Measurements from ENCODE around the gene ITGB4. TPM values are rescaled to one million over a fixed set of nuclear protein-coding genes. Genes with fewer than 3 reads are reported as not detected.

Gene ITGB4
- total RNA-seq, 6 experiments from 2014 or later, result 0.92 to 4.1 (median 2.0) TPM

DNA sequence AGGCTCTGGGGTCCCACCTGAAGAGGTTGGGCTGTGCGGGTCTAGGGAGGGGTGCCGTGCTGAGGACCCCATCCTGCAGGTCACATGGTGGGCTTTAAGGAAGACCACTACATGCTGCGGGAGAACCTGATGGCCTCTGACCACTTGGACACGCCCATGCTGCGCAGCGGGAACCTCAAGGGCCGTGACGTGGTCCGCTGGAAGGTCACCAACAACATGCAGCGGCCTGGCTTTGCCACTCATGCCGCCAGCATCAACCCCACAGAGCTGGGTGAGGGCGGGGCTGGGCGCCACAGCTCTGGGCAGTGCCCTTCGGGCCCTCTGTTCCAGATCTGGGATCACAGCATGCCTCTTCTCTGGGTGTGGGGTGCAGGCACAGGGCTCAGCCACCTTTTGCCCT, 18.5 kb downstream of the ITGB4 start:
- DNase-seq (no peak), ATAC-seq (no peak)
- Histone ChIP-seq H3K9me3 (no peaks in the 10 kb centered on the region), H3K27ac (no peak overlapping the region), H3K4me1 (peaks cover 0 to 10% (median 0%) of the 10 kb centered on the region in 4 donors), H3K4me3 (no peak overlapping the region), H3K36me3 (no peaks in the 10 kb centered on the region), H3K27me3 (no peaks in the 10 kb centered on the region)
- intact Hi-C loops (cut with DNase I), result no loop called here
- WGBS (ENCODE audit: insufficient coverage, low coverage, low lambda C conversion rate, missing lambda C conversion rate), result 100% methylated on average over 1 of the region's 14 CpGs
- no peak for TF ChIP-seq POLR2A (IDR thresholded peaks at IDR 0.05)
- TF ChIP-seq, protein P1, sequence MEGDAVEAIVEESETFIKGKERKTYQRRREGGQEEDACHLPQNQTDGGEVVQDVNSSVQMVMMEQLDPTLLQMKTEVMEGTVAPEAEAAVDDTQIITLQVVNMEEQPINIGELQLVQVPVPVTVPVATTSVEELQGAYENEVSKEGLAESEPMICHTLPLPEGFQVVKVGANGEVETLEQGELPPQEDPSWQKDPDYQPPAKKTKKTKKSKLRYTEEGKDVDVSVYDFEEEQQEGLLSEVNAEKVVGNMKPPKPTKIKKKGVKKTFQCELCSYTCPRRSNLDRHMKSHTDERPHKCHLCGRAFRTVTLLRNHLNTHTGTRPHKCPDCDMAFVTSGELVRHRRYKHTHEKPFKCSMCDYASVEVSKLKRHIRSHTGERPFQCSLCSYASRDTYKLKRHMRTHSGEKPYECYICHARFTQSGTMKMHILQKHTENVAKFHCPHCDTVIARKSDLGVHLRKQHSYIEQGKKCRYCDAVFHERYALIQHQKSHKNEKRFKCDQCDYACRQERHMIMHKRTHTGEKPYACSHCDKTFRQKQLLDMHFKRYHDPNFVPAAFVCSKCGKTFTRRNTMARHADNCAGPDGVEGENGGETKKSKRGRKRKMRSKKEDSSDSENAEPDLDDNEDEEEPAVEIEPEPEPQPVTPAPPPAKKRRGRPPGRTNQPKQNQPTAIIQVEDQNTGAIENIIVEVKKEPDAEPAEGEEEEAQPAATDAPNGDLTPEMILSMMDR (IDR thresholded peaks at IDR 0.05), result no peak

DNA sequence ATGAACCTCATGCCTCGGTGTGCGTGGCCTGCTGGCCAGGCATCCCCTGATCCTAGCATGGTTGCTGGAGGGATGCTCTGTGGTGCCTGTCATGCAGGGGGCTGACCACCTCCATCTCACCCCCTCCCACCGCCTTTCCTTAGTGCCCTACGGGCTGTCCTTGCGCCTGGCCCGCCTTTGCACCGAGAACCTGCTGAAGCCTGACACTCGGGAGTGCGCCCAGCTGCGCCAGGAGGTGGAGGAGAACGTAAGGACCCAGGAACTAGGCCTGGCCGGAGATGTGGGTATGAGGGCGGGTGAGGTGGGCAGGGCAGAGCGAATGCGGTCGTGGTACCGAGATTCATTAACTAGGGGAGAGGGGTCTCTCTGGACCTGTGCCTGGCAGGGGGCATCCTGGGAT, 19.0 kb downstream of the ITGB4 start:
- DNase-seq (no peak), ATAC-seq (no peak)
- 100% methylated on average over 5 of the region's 17 CpGs for WGBS (ENCODE audit: insufficient coverage, low coverage, low lambda C conversion rate, missing lambda C conversion rate)
- Histone ChIP-seq H3K27ac (no peak overlapping the region), H3K4me3 (no peak overlapping the region), H3K27me3 (no peaks in the 10 kb centered on the region), H3K4me1 (peaks cover 0 to 7% (median 0%) of the 10 kb centered on the region in 4 donors), H3K36me3 (no peaks in the 10 kb centered on the region), H3K9me3 (no peaks in the 10 kb centered on the region)
- TF ChIP-seq, protein P1 (IDR thresholded peaks at IDR 0.05), result no peak
- no peak for TF ChIP-seq POLR2A (IDR thresholded peaks at IDR 0.05)
- intact Hi-C loops (cut with DNase I), result no loop called here

DNA sequence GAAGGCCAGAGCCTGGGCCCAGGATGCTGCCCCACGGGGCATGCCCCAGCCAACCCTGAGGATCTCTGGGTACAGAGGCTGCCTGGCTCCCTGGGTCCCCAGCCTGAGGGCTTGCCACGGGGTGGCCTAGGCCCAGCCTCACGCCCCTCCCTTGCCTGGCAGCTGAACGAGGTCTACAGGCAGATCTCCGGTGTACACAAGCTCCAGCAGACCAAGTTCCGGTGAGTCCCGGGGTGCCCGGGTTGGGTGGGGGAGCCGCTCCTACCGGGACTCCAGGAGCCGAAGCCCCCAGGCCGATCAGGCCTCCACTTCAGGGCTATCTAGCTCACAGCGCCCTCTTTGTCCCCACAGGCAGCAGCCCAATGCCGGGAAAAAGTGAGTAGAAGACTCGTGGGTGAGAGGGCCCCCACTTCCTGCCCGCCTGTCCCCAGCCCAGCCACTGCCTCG, 19.4 kb downstream of the ITGB4 start:
- no peak overlapping the region for H3K27ac ChIP-seq
- ATAC-seq (no peak), DNase-seq (no peak)
- H3K4me1 ChIP-seq, result peaks cover 0 to 7% (median 0%) of the 10 kb centered on the region in 4 donors
- intact Hi-C loops (cut with DNase I), result no loop called here
- no peaks in the 10 kb centered on the region for H3K9me3 ChIP-seq
- no peaks in the 10 kb centered on the region for H3K36me3 ChIP-seq
- TF ChIP-seq, protein P1 (IDR thresholded peaks at IDR 0.05), result no peak
- TF ChIP-seq POLR2A (IDR thresholded peaks at IDR 0.05), result no peak
- H3K27me3 ChIP-seq, result no peaks in the 10 kb centered on the region
- 86% methylated on average over 8 of the region's 17 CpGs for WGBS (ENCODE audit: insufficient coverage, low coverage, low lambda C conversion rate, missing lambda C conversion rate)
- no peak overlapping the region for H3K4me3 ChIP-seq

DNA sequence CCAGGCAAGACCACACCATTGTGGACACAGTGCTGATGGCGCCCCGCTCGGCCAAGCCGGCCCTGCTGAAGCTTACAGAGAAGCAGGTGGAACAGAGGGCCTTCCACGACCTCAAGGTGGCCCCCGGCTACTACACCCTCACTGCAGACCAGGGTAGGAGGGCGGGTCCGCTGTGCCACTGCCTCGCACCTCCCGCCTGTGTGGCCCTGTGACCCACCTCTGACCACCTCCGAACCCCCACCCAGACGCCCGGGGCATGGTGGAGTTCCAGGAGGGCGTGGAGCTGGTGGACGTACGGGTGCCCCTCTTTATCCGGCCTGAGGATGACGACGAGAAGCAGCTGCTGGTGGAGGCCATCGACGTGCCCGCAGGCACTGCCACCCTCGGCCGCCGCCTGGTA, 21.1 kb downstream of the ITGB4 start:
- no peak for DNase-seq
- intact Hi-C loops (cut with DNase I), result no loop called here

More for the DNA sequence above, 21.1 kb downstream of the ITGB4 start:
- Histone ChIP-seq H3K9me3 (no peaks in the 10 kb centered on the region), H3K4me1 (peaks cover 0 to 7% (median 0%) of the 10 kb centered on the region in 4 donors), H3K36me3 (no peaks in the 10 kb centered on the region), H3K27me3 (no peaks in the 10 kb centered on the region), H3K4me3 (no peak overlapping the region), H3K27ac (no peak overlapping the region)
- no peak for ATAC-seq
- WGBS (ENCODE audit: insufficient coverage, low coverage, low lambda C conversion rate, missing lambda C conversion rate), result 91% methylated on average over 6 of the region's 25 CpGs
- TF ChIP-seq, protein P1 (IDR thresholded peaks at IDR 0.05), result no peak
- no peak for TF ChIP-seq POLR2A (IDR thresholded peaks at IDR 0.05)
